Measurements from ENCODE around the gene SND1.
A peak's percentile ranks its signal among the peaks of the same experiment; 100 is the strongest.

Gene SND1

GRCh38 chr7:128041203-128041602, 389.2 kb downstream of the SND1 start:
- DNase-seq (ENCODE audit: low spot score) = peak; percentile 16

- DNase-seq (ENCODE audit: low spot score) = no peak
Observed at GRCh38 chr7:128042012-128042411, 390.0 kb downstream of the SND1 start.

- no peak for DNase-seq (ENCODE audit: low spot score)
Observed at GRCh38 chr7:128044064-128044463, 392.1 kb downstream of the SND1 start.

GRCh38 chr7:128045158-128045557, 393.2 kb downstream of the SND1 start:
- DNase-seq (ENCODE audit: low spot score) = no peak

DNA sequence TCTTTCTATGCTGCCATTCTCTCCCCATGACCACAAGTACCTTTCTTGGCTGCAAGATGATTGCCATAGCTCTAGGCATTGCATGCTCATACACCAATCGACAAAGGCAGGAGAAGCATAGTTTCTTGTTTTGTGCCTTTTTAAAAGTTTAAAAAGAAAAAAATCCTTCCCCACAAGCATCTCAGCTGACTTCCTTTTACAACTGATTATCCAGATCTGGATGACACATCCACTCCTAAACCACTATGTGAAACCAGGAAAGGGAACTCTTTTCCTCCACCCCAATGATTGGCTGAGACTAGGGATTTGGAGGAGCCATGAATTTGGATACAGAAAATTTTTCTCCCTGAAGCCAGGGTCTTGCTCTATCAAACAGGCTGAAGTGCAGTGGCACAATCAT, 393.8 kb downstream of the SND1 start:
- peak; percentile 68 for DNase-seq (ENCODE audit: low spot score)

DNA sequence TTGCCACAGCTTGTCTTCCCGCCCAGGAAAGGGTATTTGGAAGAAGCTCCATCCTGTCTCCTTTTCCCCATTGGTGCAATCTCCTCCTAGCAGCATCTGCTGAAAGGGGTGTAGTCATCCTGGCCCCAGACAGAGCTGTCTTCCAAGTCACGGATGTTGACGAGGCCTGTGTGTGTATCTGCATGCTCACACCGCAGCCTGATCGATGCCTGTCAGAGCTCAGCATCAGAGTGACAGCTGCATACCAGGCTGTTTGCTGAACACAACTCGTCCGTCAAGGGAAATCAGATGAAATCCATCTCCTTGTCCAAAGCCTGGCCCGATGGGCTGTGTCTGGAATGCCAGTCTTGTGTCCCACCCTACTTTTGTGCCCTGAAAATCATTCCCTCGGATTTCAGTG, 400.4 kb downstream of the SND1 start:
- DNase-seq (ENCODE audit: low spot score) = no peak

- DNase-seq (ENCODE audit: low spot score) = peak; percentile 38
Observed at GRCh38 chr7:128053023-128053422, 401.0 kb downstream of the SND1 start.

- no peak for DNase-seq (ENCODE audit: low spot score)
Observed at GRCh38 chr7:128053991-128054390, 402.0 kb downstream of the SND1 start.

DNA sequence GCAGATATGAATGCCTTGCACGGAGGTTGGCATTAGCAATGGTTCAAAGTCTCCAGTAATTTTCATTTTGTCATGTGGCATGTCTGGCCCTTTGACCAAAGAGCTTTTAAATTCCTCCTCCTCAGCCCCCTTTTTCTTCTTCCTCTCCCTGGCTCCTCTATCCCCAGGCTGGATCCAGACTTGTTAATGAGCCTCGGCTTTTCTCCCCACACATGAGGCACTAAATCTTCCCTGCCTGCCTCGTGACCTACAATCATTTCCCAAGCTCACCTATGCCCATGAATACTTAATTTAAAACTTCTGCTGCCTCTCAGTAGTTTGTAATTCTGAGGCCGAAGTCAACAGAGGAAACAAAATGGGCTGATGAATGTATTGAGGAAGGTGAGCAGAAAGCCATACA, 402.5 kb downstream of the SND1 start:
- no peak for DNase-seq (ENCODE audit: low spot score)

GRCh38 chr7:128055637-128056036, 403.6 kb downstream of the SND1 start:
- DNase-seq (ENCODE audit: low spot score) = peak; percentile 22

GRCh38 chr7:128056901-128057300, 404.9 kb downstream of the SND1 start:
- DNase-seq (ENCODE audit: low spot score) = peak; percentile 74

DNA sequence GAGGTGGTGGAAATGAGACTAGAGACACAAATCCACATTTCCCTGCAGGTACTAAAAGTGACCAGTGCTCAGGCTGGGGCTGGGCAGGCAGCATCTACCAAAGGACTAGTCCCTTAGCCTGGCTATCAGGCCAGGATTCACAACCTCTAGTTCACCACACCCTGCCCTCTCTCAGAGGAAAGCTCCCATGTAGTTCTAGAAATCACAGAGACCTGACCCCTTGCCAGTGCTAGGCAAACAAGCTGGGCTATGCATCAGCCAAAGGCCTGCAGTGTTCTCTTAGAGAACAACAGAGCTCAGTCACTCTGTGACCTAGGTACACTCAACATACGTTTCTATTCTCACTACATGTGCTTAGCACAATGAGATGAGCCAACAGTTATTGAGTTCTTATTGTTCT, 405.9 kb downstream of the SND1 start:
- DNase-seq (ENCODE audit: low spot score) = no peak

- no peak for DNase-seq (ENCODE audit: low spot score)
Observed at GRCh38 chr7:128059143-128059988, 407.4 kb downstream of the SND1 start.

- no peak for DNase-seq (ENCODE audit: low spot score)
Observed at GRCh38 chr7:128060018-128060417, 408.0 kb downstream of the SND1 start.

DNA sequence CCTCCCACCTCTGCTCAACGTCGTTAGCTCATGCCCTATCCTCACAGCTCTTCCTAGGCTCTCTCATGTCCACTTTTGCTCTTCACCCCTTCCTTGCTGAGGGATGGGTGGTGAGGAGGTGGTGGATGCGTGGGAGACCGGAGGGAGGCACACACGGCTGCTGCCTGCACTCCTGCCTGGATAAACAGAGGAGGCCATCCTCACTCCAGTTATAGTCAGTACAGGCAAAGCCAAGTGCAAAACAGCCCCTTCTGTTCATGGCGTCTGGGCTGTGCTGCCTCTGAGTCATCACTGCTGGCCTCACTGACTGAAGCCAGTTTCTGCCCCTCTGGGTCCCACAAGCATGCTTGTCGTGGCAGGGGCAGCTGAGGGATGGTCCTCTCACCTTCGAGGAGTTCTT, 411.1 kb downstream of the SND1 start:
- DNase-seq (ENCODE audit: low spot score) = no peak

DNA sequence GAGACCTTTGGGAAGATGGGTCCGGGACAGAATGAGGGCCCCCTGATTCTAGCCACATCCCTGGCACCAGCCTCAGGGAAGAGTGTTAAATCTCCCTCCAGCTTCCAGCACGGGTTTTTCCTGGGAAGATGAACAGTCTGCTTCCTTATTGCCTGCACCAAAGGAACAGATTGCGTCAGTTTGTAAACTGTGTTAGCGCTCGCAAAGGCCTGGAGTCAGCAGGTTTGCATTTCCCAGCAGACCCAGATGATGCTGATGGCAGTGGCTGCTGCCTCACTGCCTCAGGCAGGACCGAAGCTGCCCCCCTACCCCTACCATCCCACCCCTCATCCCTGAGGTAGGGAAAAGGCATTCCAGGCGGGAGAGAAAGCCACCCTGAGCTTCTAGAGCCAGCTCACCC, 413.9 kb downstream of the SND1 start:
- no peak for DNase-seq (ENCODE audit: low spot score)

GRCh38 chr7:128066395-128066794, 414.4 kb downstream of the SND1 start:
- DNase-seq (ENCODE audit: low spot score) = no peak

- no peak for DNase-seq (ENCODE audit: low spot score)
Observed at GRCh38 chr7:128066858-128067257, 414.9 kb downstream of the SND1 start.

DNA sequence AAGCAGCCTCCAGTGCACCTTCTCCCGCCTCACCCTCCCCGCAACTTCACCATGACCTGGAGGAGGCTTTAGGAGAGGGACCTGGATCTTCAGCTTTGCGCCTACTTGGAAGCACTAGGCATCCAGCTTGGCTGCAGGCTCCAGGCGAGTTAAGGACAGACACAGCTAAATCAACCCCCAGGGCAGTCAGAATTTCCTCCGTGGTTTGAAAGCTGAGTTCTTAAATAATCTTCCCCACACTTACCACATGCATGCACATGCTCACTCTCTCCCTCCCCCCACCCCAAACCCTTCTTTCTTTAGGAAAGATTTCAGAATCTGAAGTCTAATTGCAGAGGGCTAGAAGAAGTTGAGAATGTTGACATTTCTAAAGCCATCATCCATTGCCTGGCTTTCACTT, 416.0 kb downstream of the SND1 start:
- no peak for DNase-seq (ENCODE audit: low spot score)

- no peak for DNase-seq (ENCODE audit: low spot score)
Observed at GRCh38 chr7:128068785-128069184, 416.8 kb downstream of the SND1 start.

DNA sequence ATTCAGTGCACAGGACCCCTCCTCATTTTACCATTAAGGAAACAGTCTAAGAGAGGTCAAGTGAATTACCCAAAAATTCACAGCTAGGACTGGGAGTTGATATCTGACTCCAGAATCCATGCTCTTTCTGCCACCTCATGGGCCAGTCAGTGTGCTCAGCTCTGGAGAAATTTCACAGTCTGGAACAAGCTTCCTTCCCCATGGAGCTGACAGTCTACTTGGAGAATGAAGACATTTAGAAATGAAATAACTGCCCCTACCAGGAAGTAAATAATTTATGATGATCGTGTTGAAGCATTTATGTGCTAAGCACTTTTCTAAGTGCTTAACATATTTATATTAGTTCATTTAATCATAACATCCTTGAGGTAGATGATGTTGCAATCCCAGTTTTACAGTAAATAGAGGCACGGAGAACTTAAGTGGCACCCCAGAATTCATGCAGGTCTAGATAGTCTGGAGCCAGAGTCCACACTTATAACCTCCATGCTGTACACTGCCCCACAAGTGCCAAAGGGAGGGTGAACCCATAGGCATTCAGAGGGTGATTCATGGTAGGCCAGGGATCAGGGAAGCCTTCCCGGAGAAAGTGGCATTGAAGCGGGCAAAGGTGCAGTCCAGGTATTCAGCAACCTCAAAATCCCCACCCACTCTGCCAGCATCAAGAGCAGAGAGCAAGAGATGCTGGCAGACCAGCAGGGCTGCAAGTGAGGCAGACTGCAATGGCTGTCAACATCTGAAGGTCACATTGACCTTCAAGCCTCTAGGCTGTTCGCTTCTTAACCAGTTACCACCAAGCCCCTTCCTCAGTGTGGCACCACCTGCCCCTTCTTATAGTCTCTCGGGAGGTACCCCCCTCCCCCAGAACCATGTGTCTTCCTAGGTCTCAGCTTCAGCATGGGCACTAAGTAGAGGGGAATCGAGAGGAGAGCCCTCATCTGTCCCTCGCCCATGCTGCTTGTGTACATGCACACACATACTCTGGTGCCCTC, 417.7 kb downstream of the SND1 start:
- no peak for DNase-seq (ENCODE audit: low spot score)

DNA sequence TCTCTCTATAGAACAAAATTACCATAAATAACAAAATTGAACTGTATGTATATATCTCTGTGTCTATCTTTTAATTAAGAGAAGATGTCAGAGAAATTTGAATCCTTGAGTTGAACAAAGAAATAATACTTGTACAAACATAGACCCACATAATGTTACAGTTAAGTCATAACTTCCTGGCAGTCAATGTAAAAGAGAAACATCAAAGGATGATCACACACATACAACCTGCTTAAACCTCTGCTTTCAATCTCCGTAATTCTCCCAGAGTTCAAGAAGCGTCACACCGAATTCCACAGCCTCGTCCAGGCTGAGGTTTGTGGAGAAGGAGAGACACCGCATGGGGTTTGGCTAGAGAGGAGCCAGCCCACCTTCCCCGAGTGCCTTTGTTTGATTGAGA, 419.4 kb downstream of the SND1 start:
- DNase-seq (ENCODE audit: low spot score) = no peak

DNA sequence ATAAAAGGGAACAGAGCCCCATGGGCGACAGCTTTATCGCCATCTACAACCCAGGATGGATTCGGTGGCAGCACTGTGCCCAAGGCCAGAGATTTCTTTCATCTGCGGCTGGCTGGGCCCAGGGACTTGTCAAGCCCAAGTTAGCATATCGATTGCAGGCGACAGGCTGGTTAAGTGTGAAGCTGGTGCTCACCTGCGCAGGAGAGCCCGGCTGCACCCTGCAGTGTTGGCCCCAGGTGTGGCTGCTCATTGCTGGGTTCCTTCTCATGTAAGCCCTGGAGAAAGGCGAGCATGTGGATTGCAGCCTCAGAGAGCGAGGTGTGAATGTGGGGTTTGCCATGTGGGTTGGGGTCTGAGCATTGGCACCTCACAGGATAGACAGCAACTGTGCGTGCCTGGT, 419.8 kb downstream of the SND1 start:
- no peak for DNase-seq (ENCODE audit: low spot score)
